HepG2 (cell line): ENCODE data around the gene ULBP2. TPM values are rescaled to one million over a fixed set of nuclear protein-coding genes. Genes with fewer than 3 reads are reported as not detected.

Source experiments
- ARNT2 ChIP-seq: sonication (generic); formaldehyde crosslinking; IDR thresholded peaks from 2 replicates; pipeline ENCODE4 v1.8.0; 2022; ENCODE audit warnings: mild to moderate bottlenecking, low read depth, missing genetic modification reagents, moderate library complexity
- DNMT1 ChIP-seq: sonication (generic); formaldehyde crosslinking; IDR thresholded peaks from 2 replicates; pipeline ENCODE4 v1.5.1; 2020; ENCODE audit warnings: mild to moderate bottlenecking, missing genetic modification reagents
- HES4 ChIP-seq: sonication (generic); formaldehyde crosslinking; IDR thresholded peaks from 2 replicates; pipeline ENCODE4 v1.9.0; 2021; ENCODE audit warnings: mild to moderate bottlenecking, missing genetic modification reagents, borderline replicate concordance
- IKZF5 ChIP-seq: IDR thresholded peaks from 2 replicates; pipeline ENCODE4 v1.6.1; 2018; ENCODE audit warnings: missing genetic modification reagents, mild to moderate bottlenecking, missing compliant biosample characterization
- KMT2B ChIP-seq: IDR thresholded peaks from 2 replicates; pipeline ENCODE4 v1.6.1; 2016; ENCODE audit warnings: missing genetic modification reagents, missing compliant biosample characterization
- MAZ ChIP-seq, 2 experiments: sonication (generic) in 1 of 2; formaldehyde crosslinking in 1 of 2; IDR thresholded peaks; 2 replicates each; pipeline versions ENCODE4 v1.5.0 to v1.6.1; 2012 to 2020; ENCODE audit warnings: low read depth in 2 of 2, mild to moderate bottlenecking in 2 of 2, borderline replicate concordance in 1 of 2, improper control_type of control experiment in 1 of 2, low read length in 1 of 2, missing genetic modification reagents in 1 of 2, moderate library complexity in 1 of 2
- NFE2L1 ChIP-seq: sonication (generic); formaldehyde crosslinking; IDR thresholded peaks from 2 replicates; pipeline ENCODE4 v1.4.0; 2020; ENCODE audit warnings: missing genetic modification reagents, mild to moderate bottlenecking, borderline replicate concordance
- NPAS2 ChIP-seq: sonication (generic); formaldehyde crosslinking; IDR thresholded peaks from 2 replicates; pipeline ENCODE4 v1.8.0; 2022; ENCODE audit warnings: mild to moderate bottlenecking, missing genetic modification reagents, borderline replicate concordance
- PCBP2 ChIP-seq: fragments of 200-400 bp; formaldehyde crosslinking; optimal IDR thresholded peaks from 2 replicates; pipeline ENCODE3; 2018; ENCODE audit warnings: low read length, low read depth; ENCODE audit not compliant: poor library complexity, severe bottlenecking
- POLR2A ChIP-seq, 2 experiments: IDR thresholded peaks; 2 replicates each; pipeline ENCODE4 v1.6.1; 2011; ENCODE audit warnings: low read depth in 2 of 2, low read length in 2 of 2, mild to moderate bottlenecking in 1 of 2, moderate library complexity in 1 of 2; ENCODE audit not compliant: insufficient read depth in 1 of 2
- RELA ChIP-seq: sonication (generic); formaldehyde crosslinking; IDR thresholded peaks from 2 replicates; pipeline ENCODE4 v1.4.0; 2020; ENCODE audit warnings: missing genetic modification reagents
- SMAD3 ChIP-seq: sonication (generic); formaldehyde crosslinking; IDR thresholded peaks from 2 replicates; pipeline ENCODE4 v1.4.0; 2020; ENCODE audit warnings: missing genetic modification reagents
- TFDP2 ChIP-seq: sonication (generic); formaldehyde crosslinking; IDR thresholded peaks from 2 replicates; pipeline ENCODE4 v1.4.0; 2020; ENCODE audit warnings: missing genetic modification reagents
- ZFP37 ChIP-seq: sonication (generic); formaldehyde crosslinking; IDR thresholded peaks from 2 replicates; pipeline ENCODE4 v1.4.0; 2020; ENCODE audit warnings: missing genetic modification reagents, borderline replicate concordance
- ZNF33A ChIP-seq: sonication (generic); formaldehyde crosslinking; IDR thresholded peaks from 2 replicates; pipeline ENCODE4 v1.5.1; 2020; ENCODE audit warnings: missing genetic modification reagents, mild to moderate bottlenecking, moderate library complexity, borderline replicate concordance
- ZNF598 ChIP-seq: sonication (generic); formaldehyde crosslinking; IDR thresholded peaks from 2 replicates; pipeline ENCODE4 v1.5.1; 2020; ENCODE audit warnings: mild to moderate bottlenecking, missing genetic modification reagents, borderline replicate concordance
- ZNF781 ChIP-seq: sonication (generic); formaldehyde crosslinking; IDR thresholded peaks from 2 replicates; pipeline ENCODE4 v1.5.1; 2020; ENCODE audit warnings: borderline replicate concordance, mild to moderate bottlenecking, missing genetic modification reagents; ENCODE audit errors: not compliant biosample characterization
- ZNF790 ChIP-seq: sonication (generic); formaldehyde crosslinking; IDR thresholded peaks from 2 replicates; pipeline ENCODE4 v1.8.0; 2022; ENCODE audit warnings: missing genetic modification reagents, mild to moderate bottlenecking, borderline replicate concordance
- polyA plus RNA-seq, 8 experiments: library from polyadenylated mRNA; depleted of rRNA in 3 of 8; stranded (reverse) in 7 of 8; unstranded in 1 of 8; fragments of >200 nt; fragmentation: Illumina TruSeq in 4 of 8; extraction: Trizol in 4 of 8; gene quantifications; 2 replicates each; pipeline versions ENCODE4 v1.2.1 to v1.2.3, GENCODE V29; 2011 to 2016; ENCODE audit warnings: low read depth in 4 of 8, missing spikeins in 1 of 8, mixed read lengths in 1 of 8; ENCODE audit not compliant: insufficient read depth in 1 of 8
- total RNA-seq, 5 experiments: library from RNA; depleted of rRNA; stranded (reverse); fragments of >200 nt; fragmentation: Illumina TruSeq; extraction: Trizol; gene quantifications; 2 replicates each; pipeline ENCODE4 v1.2.3, GENCODE V29; 2016; ENCODE audit warnings: low read depth in 1 of 5
- TF ChIP-seq, protein P1 (sequence below), 2 experiments: sonication (generic) in 1 of 2; formaldehyde crosslinking in 1 of 2; IDR thresholded peaks; 2 replicates each; pipeline versions ENCODE4 v1.4.0 to v1.6.1; 2016 to 2020; ENCODE audit warnings: borderline replicate concordance in 1 of 2, low read depth in 1 of 2, mild to moderate bottlenecking in 1 of 2, missing genetic modification reagents in 1 of 2
- TF ChIP-seq, protein P2 (sequence below): IDR thresholded peaks from 2 replicates; pipeline ENCODE4 v1.6.1; 2016; ENCODE audit warnings: low read depth, control low read depth

Gene ULBP2
- total and polyA plus RNA-seq, 2 of the 13 experiments (the other 11 are each of a cell fraction or from before 2014, with no cell fraction given), result not detected

GRCh38 chr6:149925974-149926777 is 15.6 kb upstream of the ULBP2 start (continued):
- TF ChIP-seq ZNF781 (CRISPR knock-in tag) (no peak), ZNF33A (peak; percentile 66; the same call in 1 of the 2 replicates), RELA (CRISPR knock-in tag) (no peak), SMAD3 (CRISPR knock-in tag) (no peak; the same call in 1 of the 2 replicates), PCBP2 (no peak), ZNF790 (CRISPR knock-in tag) (no peak), IKZF5 (CRISPR knock-in tag) (peak; percentile 58; the same call in 1 of the 2 replicates), POLR2A (IDR thresholded peaks at IDR 0.05; ENCODE audit: insufficient read depth in 1 of 2, low read depth in 2 of 2, low read length in 2 of 2) (no peak), TFDP2 (CRISPR knock-in tag) (no peak), NPAS2 (no peak), ZNF598 (CRISPR knock-in tag) (no peak), NFE2L1 (CRISPR knock-in tag) (no peak), ZFP37 (CRISPR knock-in tag) (0 out of 2 replicates have a peak, but pooled peaks have one; percentile 33), KMT2B (CRISPR knock-in tag) (peak; percentile 43), DNMT1 (CRISPR knock-in tag) (no peak), MAZ (IDR thresholded peaks at IDR 0.05; ENCODE audit: borderline replicate concordance, low read depth, low read length) (no peak; the same call in 1 of the 2 replicates), MAZ (CRISPR knock-in tag; IDR thresholded peaks at IDR 0.05; ENCODE audit: low read depth) (peak; percentile 85), ARNT2 (CRISPR knock-in tag) (peak; percentile 27; the same call in 1 of the 2 replicates), HES4 (no peak)
- TF ChIP-seq, protein P1, sequence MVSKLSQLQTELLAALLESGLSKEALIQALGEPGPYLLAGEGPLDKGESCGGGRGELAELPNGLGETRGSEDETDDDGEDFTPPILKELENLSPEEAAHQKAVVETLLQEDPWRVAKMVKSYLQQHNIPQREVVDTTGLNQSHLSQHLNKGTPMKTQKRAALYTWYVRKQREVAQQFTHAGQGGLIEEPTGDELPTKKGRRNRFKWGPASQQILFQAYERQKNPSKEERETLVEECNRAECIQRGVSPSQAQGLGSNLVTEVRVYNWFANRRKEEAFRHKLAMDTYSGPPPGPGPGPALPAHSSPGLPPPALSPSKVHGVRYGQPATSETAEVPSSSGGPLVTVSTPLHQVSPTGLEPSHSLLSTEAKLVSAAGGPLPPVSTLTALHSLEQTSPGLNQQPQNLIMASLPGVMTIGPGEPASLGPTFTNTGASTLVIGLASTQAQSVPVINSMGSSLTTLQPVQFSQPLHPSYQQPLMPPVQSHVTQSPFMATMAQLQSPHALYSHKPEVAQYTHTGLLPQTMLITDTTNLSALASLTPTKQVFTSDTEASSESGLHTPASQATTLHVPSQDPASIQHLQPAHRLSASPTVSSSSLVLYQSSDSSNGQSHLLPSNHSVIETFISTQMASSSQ (IDR thresholded peaks at IDR 0.05; ENCODE audit: low read depth), result no peak
- TF ChIP-seq, protein P1 (CRISPR knock-in tag; IDR thresholded peaks at IDR 0.05; ENCODE audit: borderline replicate concordance), result no peak
- TF ChIP-seq, protein P2, sequence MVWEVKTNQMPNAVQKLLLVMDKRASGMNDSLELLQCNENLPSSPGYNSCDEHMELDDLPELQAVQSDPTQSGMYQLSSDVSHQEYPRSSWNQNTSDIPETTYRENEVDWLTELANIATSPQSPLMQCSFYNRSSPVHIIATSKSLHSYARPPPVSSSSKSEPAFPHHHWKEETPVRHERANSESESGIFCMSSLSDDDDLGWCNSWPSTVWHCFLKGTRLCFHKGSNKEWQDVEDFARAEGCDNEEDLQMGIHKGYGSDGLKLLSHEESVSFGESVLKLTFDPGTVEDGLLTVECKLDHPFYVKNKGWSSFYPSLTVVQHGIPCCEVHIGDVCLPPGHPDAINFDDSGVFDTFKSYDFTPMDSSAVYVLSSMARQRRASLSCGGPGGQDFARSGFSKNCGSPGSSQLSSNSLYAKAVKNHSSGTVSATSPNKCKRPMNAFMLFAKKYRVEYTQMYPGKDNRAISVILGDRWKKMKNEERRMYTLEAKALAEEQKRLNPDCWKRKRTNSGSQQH, result peak; percentile 80; the same call in 1 of the 2 replicates
